Neural progenitor cell (in vitro differentiated cells): ENCODE results near the gene GPX6.
A peak's percentile ranks its signal among the peaks of the same experiment; 100 is the strongest.

Experiments used
- EZH2 ChIP-seq: fragments of 200-600 bp; sonication (generic); IDR thresholded peaks from 2 replicates; pipeline ENCODE4 v1.6.1; 2017; ENCODE audit warnings: antibody characterized with exemption, mild to moderate bottlenecking, moderate library complexity
- EZH2phosphoT487 ChIP-seq: fragments of 200-600 bp; sonication (generic); IDR thresholded peaks from 2 replicates; pipeline ENCODE4 v1.6.1; 2017; ENCODE audit warnings: antibody characterized with exemption
- TF ChIP-seq, protein P1 (sequence below): fragments of 200-600 bp; sonication (generic); IDR thresholded peaks from 2 replicates; pipeline ENCODE4 v1.5.1; 2017; ENCODE audit warnings: antibody characterized with exemption, mild to moderate bottlenecking

- TF ChIP-seq, protein P1, sequence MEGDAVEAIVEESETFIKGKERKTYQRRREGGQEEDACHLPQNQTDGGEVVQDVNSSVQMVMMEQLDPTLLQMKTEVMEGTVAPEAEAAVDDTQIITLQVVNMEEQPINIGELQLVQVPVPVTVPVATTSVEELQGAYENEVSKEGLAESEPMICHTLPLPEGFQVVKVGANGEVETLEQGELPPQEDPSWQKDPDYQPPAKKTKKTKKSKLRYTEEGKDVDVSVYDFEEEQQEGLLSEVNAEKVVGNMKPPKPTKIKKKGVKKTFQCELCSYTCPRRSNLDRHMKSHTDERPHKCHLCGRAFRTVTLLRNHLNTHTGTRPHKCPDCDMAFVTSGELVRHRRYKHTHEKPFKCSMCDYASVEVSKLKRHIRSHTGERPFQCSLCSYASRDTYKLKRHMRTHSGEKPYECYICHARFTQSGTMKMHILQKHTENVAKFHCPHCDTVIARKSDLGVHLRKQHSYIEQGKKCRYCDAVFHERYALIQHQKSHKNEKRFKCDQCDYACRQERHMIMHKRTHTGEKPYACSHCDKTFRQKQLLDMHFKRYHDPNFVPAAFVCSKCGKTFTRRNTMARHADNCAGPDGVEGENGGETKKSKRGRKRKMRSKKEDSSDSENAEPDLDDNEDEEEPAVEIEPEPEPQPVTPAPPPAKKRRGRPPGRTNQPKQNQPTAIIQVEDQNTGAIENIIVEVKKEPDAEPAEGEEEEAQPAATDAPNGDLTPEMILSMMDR = peak; percentile 80
- TF ChIP-seq EZH2 = no peak
- TF ChIP-seq EZH2phosphoT487 = no peak
Measured at GRCh38 chr6:28542440-28543296, 27.1 kb upstream of the GPX6 start.
